Measurements from ENCODE around the gene NFYA. TPM values are rescaled to one million over a fixed set of nuclear protein-coding genes. Genes with fewer than 3 reads are reported as not detected.

NFYA gene
- polyA plus RNA-seq, 1 donor from 2014 or later: 22.1 TPM

- H4K20me1 ChIP-seq (ENCODE audit: insufficient read depth): no peaks in the 10 kb centered on the region
- H3K9ac ChIP-seq (ENCODE audit: low read length): no peak overlapping the region
- H3K79me2 ChIP-seq (replicated peaks; ENCODE audit: insufficient read depth, low read length): no peaks in the 10 kb centered on the region
- H3K9me3 ChIP-seq (ENCODE audit: low read length): no peaks in the 10 kb centered on the region
- no peaks in the 10 kb centered on the region for H3K27me3 ChIP-seq (ENCODE audit: insufficient read depth, low read depth, low read length)
- no peak overlapping the region for H3K4me3 ChIP-seq (ENCODE audit: low read length)
- no peaks in the 10 kb centered on the region for H3K9me2 ChIP-seq (ENCODE audit: insufficient read depth, low read length)
- no peaks in the 10 kb centered on the region for H3K36me3 ChIP-seq (ENCODE audit: insufficient read depth, low read length)
- no peak overlapping the region for H3K4me2 ChIP-seq (ENCODE audit: low read length)
- no peak overlapping the region for H2AFZ ChIP-seq (ENCODE audit: low read depth, low read length)
- no peaks in the 10 kb centered on the region for H3F3A ChIP-seq (ENCODE audit: insufficient read depth, low read length, poor library complexity, severe bottlenecking)
- TF ChIP-seq CTCF (IDR thresholded peaks at IDR 0.05; ENCODE audit: poor library complexity, severe bottlenecking) (no peak), REST (IDR thresholded peaks at IDR 0.05; ENCODE audit: borderline replicate concordance) (no peak), RAD21 (conservative IDR thresholded peaks at IDR 0.05) (no peak), MXI1 (conservative IDR thresholded peaks at IDR 0.05; ENCODE audit: poor library complexity, severe bottlenecking) (no peak), EP300 (conservative IDR thresholded peaks at IDR 0.05; ENCODE audit: poor library complexity, severe bottlenecking) (no peak), SMC3 (conservative IDR thresholded peaks at IDR 0.05; ENCODE audit: poor library complexity) (no peak), TAF1 (IDR thresholded peaks at IDR 0.05; ENCODE audit: low read depth) (no peak), POLR2AphosphoS5 (IDR thresholded peaks at IDR 0.05) (no peak), EZH2 (IDR thresholded peaks at IDR 0.05; ENCODE audit: borderline replicate concordance, insufficient read depth, low read length, poor library complexity, severe bottlenecking) (no peak)
- H3K27ac ChIP-seq (ENCODE audit: low read length): no peak overlapping the region
Observed at GRCh38 chr6:41036186-41036585, 36.6 kb upstream of the NFYA start.

GRCh38 chr6:41036601-41037000 lies 36.2 kb upstream of the NFYA start:
- TF ChIP-seq TAF1 (IDR thresholded peaks at IDR 0.05; ENCODE audit: low read depth) (no peak), EZH2 (IDR thresholded peaks at IDR 0.05; ENCODE audit: borderline replicate concordance, insufficient read depth, low read length, poor library complexity, severe bottlenecking) (no peak), RAD21 (conservative IDR thresholded peaks at IDR 0.05) (no peak), POLR2AphosphoS5 (IDR thresholded peaks at IDR 0.05) (no peak), MXI1 (conservative IDR thresholded peaks at IDR 0.05; ENCODE audit: poor library complexity, severe bottlenecking) (no peak), REST (IDR thresholded peaks at IDR 0.05; ENCODE audit: borderline replicate concordance) (no peak), CTCF (IDR thresholded peaks at IDR 0.05; ENCODE audit: poor library complexity, severe bottlenecking) (no peak), EP300 (conservative IDR thresholded peaks at IDR 0.05; ENCODE audit: poor library complexity, severe bottlenecking) (no peak), SMC3 (conservative IDR thresholded peaks at IDR 0.05; ENCODE audit: poor library complexity) (no peak)
- Histone ChIP-seq H3K9me3 (ENCODE audit: low read length) (no peaks in the 10 kb centered on the region), H3K79me2 (replicated peaks; ENCODE audit: insufficient read depth, low read length) (no peaks in the 10 kb centered on the region), H3K27ac (ENCODE audit: low read length) (no peak overlapping the region), H2AFZ (ENCODE audit: low read depth, low read length) (no peak overlapping the region), H4K20me1 (ENCODE audit: insufficient read depth) (no peaks in the 10 kb centered on the region), H3F3A (ENCODE audit: insufficient read depth, low read length, poor library complexity, severe bottlenecking) (no peaks in the 10 kb centered on the region), H3K4me2 (ENCODE audit: low read length) (no peak overlapping the region), H3K9ac (ENCODE audit: low read length) (no peak overlapping the region), H3K9me2 (ENCODE audit: insufficient read depth, low read length) (no peaks in the 10 kb centered on the region), H3K27me3 (ENCODE audit: insufficient read depth, low read depth, low read length) (no peaks in the 10 kb centered on the region), H3K4me3 (ENCODE audit: low read length) (no peak overlapping the region), H3K36me3 (ENCODE audit: insufficient read depth, low read length) (no peaks in the 10 kb centered on the region)

Data from neural cell (in vitro differentiated cells).